ENCODE results near the gene IGFBP5.

Gene IGFBP5

DNA sequence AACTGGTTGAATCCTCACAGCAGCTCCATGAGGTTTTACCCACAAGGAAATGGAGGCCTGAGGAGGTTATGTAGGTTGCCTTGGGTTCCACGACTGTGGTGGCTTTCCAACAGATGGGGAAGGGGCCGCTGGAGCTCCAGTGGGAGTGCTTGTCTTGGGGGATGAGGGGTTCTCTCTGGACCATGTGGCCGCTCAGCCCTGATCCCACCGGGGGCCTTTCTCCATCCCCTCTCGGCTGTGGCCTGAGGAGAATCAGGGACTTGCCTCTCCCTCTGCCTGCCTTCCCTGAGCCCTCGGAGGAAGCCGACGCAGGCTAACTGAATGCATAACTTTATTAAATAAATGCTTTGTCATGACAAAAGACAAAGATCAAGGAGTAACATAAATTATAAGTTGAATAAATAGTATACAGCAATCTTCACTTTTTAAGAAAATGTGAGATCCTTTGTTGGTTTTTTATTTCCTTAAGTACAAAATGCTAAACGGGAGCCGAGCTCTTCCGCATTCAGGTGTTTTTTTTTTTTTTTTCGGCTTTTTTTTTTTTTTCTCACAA is 23.5 kb downstream of the IGFBP5 start:
- Mint-ChIP-seq H3K36me3 (ENCODE audit: low read depth) (no peaks in the 10 kb centered on the region), H3K4me3 (no peak overlapping the region), H3K27me3 (peaks cover 28% of the 10 kb centered on the region), H3K9me3 (no peaks in the 10 kb centered on the region), H3K4me1 (no peaks in the 10 kb centered on the region), H3K27ac (no peak overlapping the region)
- no peak for ATAC-seq
- DNase-seq: no peak

DNA sequence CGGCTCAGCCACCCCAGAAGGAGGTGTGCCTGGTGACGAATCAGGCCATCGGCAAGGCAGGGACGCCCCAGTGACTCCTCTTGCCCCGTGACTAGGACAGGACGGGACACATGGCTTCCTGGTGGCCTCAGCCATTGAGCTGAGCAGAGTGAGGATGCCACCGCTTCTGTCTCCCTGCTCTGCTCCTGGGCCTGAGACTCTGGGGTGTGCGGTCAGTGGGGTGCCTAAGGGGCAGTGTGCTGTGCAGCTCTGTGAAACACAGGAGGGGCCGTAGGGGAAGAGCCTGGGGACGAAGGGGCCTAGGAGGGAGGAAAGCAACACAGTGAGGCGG is 24.3 kb downstream of the IGFBP5 start:
- Mint-ChIP-seq H3K4me3 (no peak overlapping the region), H3K27ac (no peak overlapping the region), H3K27me3 (peaks cover 28% of the 10 kb centered on the region)

GRCh38 chr2:216670266-216671080 is 24.9 kb downstream of the IGFBP5 start:
- Mint-ChIP-seq H3K4me1 (no peaks in the 10 kb centered on the region), H3K27me3 (peaks cover 24% of the 10 kb centered on the region), H3K36me3 (ENCODE audit: low read depth) (no peaks in the 10 kb centered on the region), H3K4me3 (no peak overlapping the region), H3K27ac (no peak overlapping the region), H3K9me3 (no peaks in the 10 kb centered on the region)
- ATAC-seq (no peak), DNase-seq (no peak)

More for the DNA sequence above, 24.3 kb downstream of the IGFBP5 start:
- ATAC-seq (no peak), DNase-seq (no peak)
- H3K9me3 Mint-ChIP-seq: no peaks in the 10 kb centered on the region
- no peaks in the 10 kb centered on the region for H3K36me3 Mint-ChIP-seq (ENCODE audit: low read depth)
- H3K4me1 Mint-ChIP-seq: no peaks in the 10 kb centered on the region

- DNase-seq: peak; percentile 71
Observed at GRCh38 chr2:216666461-216667233, 28.7 kb downstream of the IGFBP5 start.

DNA sequence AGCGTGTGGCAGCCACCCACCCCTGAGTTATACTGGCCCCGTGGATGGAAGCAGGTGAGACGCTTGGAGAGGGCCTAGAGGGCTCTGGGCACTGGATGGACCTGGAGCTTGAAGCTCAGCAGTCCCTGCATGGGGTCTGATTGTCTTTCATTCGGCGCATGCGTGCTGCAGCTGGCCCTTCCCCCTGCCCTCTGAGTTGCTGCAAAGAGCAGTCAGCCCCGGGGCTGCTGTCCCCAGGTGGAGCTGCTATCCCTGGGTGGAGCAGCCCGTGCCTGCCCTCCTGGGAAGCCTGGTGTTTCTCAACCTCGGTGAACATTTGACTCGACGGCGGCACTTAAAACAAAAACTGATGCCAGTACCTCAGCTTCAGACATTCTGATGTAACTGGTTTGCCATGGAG is 29.6 kb downstream of the IGFBP5 start:
- ATAC-seq (no peak), DNase-seq (no peak)
- Mint-ChIP-seq H3K36me3 (ENCODE audit: low read depth) (no peaks in the 10 kb centered on the region), H3K4me3 (no peak overlapping the region), H3K4me1 (no peaks in the 10 kb centered on the region), H3K27me3 (peaks cover 13% of the 10 kb centered on the region), H3K27ac (no peak overlapping the region), H3K9me3 (no peaks in the 10 kb centered on the region)

More at GRCh38 chr2:216666461-216667233, 28.7 kb downstream of the IGFBP5 start:
- H3K27me3 Mint-ChIP-seq: peaks cover 17% of the 10 kb centered on the region
- peak; percentile 58 for ATAC-seq
- no peak overlapping the region for H3K4me3 Mint-ChIP-seq
- H3K36me3 Mint-ChIP-seq (ENCODE audit: low read depth): no peaks in the 10 kb centered on the region
- H3K4me1 Mint-ChIP-seq: no peaks in the 10 kb centered on the region
- H3K27ac Mint-ChIP-seq: no peak overlapping the region
- no peaks in the 10 kb centered on the region for H3K9me3 Mint-ChIP-seq

DNA sequence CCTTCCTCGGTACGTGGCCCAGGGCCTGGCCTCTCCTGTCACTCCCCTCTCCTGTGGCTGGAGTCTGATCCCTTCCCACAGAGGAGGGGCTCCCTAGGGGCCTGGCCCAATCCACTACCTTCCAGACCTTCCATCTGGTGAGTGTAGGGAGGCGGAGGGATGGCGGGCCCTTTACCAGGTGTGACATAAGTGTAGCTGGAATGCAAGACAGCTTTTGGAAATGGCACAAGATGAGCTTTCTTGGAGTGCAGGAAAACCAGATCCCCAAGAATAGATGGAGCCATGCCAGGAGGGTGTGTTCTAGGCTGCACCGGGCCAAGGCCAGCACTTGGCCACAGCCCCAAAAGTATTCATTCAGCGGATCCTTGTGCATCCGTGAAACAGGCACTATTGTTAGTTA is 30.1 kb downstream of the IGFBP5 start:
- no peak overlapping the region for H3K27ac Mint-ChIP-seq
- DNase-seq (no peak), ATAC-seq (no peak)
- H3K4me3 Mint-ChIP-seq: no peak overlapping the region
- H3K9me3 Mint-ChIP-seq: no peaks in the 10 kb centered on the region
- peaks cover 10% of the 10 kb centered on the region for H3K27me3 Mint-ChIP-seq
- no peaks in the 10 kb centered on the region for H3K4me1 Mint-ChIP-seq
- H3K36me3 Mint-ChIP-seq (ENCODE audit: low read depth): no peaks in the 10 kb centered on the region

- Mint-ChIP-seq H3K4me3 (no peak overlapping the region), H3K27me3 (peaks cover 5% of the 10 kb centered on the region), H3K27ac (no peak overlapping the region), H3K36me3 (ENCODE audit: low read depth) (no peaks in the 10 kb centered on the region), H3K4me1 (no peaks in the 10 kb centered on the region), H3K9me3 (no peaks in the 10 kb centered on the region)
- peak; percentile 14 for ATAC-seq
- no peak for DNase-seq
Observed at GRCh38 chr2:216664593-216665034, 30.7 kb downstream of the IGFBP5 start.

- DNase-seq: no peak
- Mint-ChIP-seq H3K9me3 (no peaks in the 10 kb centered on the region), H3K4me1 (no peaks in the 10 kb centered on the region), H3K4me3 (no peak overlapping the region), H3K27me3 (peaks cover 2% of the 10 kb centered on the region), H3K27ac (no peak overlapping the region), H3K36me3 (ENCODE audit: low read depth) (no peaks in the 10 kb centered on the region)
- no peak for ATAC-seq
Observed at GRCh38 chr2:216663846-216664245, 31.5 kb downstream of the IGFBP5 start.

DNA sequence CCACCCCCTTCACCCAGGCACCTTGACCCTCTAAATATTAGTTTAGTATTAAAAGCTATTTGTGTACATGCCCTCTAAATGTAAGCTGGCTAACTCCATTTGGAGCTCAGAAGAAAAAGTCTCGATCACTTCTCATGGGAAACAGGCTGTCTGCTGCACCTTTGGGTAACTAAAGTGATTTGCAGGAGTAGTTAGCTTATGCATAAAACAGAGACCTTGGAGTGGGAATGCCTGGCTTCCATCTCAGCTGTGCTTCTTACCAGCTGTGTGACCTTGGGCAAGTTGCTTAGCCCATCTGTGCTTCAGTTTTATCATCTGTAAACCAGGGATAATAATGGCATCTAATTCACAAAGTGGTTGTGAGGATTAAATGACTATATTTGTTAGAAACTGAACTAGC is 32.2 kb downstream of the IGFBP5 start:
- Mint-ChIP-seq H3K9me3 (no peaks in the 10 kb centered on the region), H3K36me3 (ENCODE audit: low read depth) (no peaks in the 10 kb centered on the region), H3K4me1 (no peaks in the 10 kb centered on the region)

GRCh38 chr2:216661639-216662375 is 33.5 kb downstream of the IGFBP5 start:
- Mint-ChIP-seq H3K9me3 (no peaks in the 10 kb centered on the region), H3K27me3 (no peaks in the 10 kb centered on the region), H3K4me1 (no peaks in the 10 kb centered on the region), H3K4me3 (no peak overlapping the region), H3K36me3 (ENCODE audit: low read depth) (no peaks in the 10 kb centered on the region), H3K27ac (no peak overlapping the region)
- DNase-seq (no peak), ATAC-seq (no peak)

More for the DNA sequence above, 32.2 kb downstream of the IGFBP5 start:
- no peak overlapping the region for H3K27ac Mint-ChIP-seq
- no peak for DNase-seq
- H3K4me3 Mint-ChIP-seq: no peak overlapping the region
- no peak for ATAC-seq
- peaks cover 2% of the 10 kb centered on the region for H3K27me3 Mint-ChIP-seq

DNA sequence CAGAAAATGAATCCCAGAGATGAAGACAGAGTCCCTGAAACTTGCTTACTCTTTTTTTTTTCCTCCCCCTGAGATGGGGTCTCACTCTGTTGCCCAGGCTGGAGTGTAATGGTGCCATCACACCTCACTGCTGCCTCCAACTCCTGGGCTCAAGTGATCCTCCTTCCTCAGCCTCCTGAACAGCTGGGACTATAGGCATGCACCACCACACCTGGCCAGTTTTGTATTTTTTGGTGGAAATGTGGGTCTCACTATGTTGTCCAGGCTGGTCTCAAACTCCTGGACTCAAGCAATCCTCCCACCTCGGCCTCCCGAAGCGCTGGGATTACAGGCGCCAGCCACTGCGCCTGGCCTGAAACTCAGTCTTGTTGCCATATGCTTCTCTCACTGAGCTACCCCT is 34.3 kb downstream of the IGFBP5 start:
- ATAC-seq: no peak
- Mint-ChIP-seq H3K27me3 (no peaks in the 10 kb centered on the region), H3K36me3 (ENCODE audit: low read depth) (no peaks in the 10 kb centered on the region), H3K9me3 (no peaks in the 10 kb centered on the region), H3K4me1 (no peaks in the 10 kb centered on the region), H3K27ac (no peak overlapping the region), H3K4me3 (no peak overlapping the region)
- no peak for DNase-seq

GRCh38 chr2:216660496-216660895 is 34.9 kb downstream of the IGFBP5 start:
- Mint-ChIP-seq H3K4me1 (no peaks in the 10 kb centered on the region), H3K27ac (no peak overlapping the region)

GRCh38 chr2:216659276-216659675 is 36.1 kb downstream of the IGFBP5 start:
- ATAC-seq: no peak

More at GRCh38 chr2:216660496-216660895, 34.9 kb downstream of the IGFBP5 start:
- no peak overlapping the region for H3K4me3 Mint-ChIP-seq
- no peaks in the 10 kb centered on the region for H3K36me3 Mint-ChIP-seq (ENCODE audit: low read depth)
- ATAC-seq (no peak), DNase-seq (no peak)
- no peaks in the 10 kb centered on the region for H3K27me3 Mint-ChIP-seq
- H3K9me3 Mint-ChIP-seq: no peaks in the 10 kb centered on the region

DNA sequence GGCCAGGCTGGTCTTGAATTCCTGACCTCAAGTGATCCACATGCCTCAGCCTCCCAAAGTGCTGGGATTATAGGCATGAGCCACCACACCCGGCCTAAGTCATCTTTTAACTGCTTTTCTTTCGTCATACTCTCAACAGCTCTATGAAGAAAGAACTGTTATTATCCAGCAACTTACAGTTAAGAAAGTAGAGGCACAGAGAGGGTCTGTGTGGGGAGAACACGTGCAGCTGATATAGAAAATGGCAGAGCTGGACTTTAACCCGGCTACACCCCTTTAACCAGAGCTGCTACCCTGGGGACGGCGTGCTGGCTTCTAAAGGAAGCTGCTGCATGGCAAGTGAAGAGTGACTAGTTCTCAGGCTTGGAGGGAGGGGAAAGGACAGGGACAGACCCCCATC is 36.6 kb downstream of the IGFBP5 start:
- no peaks in the 10 kb centered on the region for H3K9me3 Mint-ChIP-seq
- H3K36me3 Mint-ChIP-seq (ENCODE audit: low read depth): no peaks in the 10 kb centered on the region
- H3K27me3 Mint-ChIP-seq: no peaks in the 10 kb centered on the region
- H3K4me1 Mint-ChIP-seq: no peaks in the 10 kb centered on the region
- H3K27ac Mint-ChIP-seq: no peak overlapping the region
- DNase-seq (no peak), ATAC-seq (no peak)
- H3K4me3 Mint-ChIP-seq: no peak overlapping the region

More at GRCh38 chr2:216659276-216659675, 36.1 kb downstream of the IGFBP5 start:
- Mint-ChIP-seq H3K36me3 (ENCODE audit: low read depth) (no peaks in the 10 kb centered on the region), H3K9me3 (no peaks in the 10 kb centered on the region), H3K4me1 (no peaks in the 10 kb centered on the region), H3K27me3 (no peaks in the 10 kb centered on the region), H3K27ac (no peak overlapping the region), H3K4me3 (no peak overlapping the region)
- no peak for DNase-seq

All from activated naive CD8-positive, alpha-beta T cell treated with anti-CD3 and anti-CD28 coated beads, Interleukin-2, amount 50 U/mL, for 24 hours (primary cell).